IMR-90 (cell line): ENCODE results near the gene GNB1L. TPM values are rescaled to one million over a fixed set of nuclear protein-coding genes. Genes with fewer than 3 reads are reported as not detected.

Experiments used
- ATAC-seq: fragments of 200-7000 bp; cut with Tn5 transposase; 2 replicates; pipeline ENCODE4 v1.9.1; 2020; ENCODE audit warnings: low read depth, mild to moderate bottlenecking, moderate library complexity
- BruUV-seq: library from RNA; stranded (reverse); fragments of 400-500 nt; replicated peaks from 2 replicates; lab custom pipeline; 2021; lab: Mats Ljungman, UMichigan
- CTCF ChIA-PET: fragments of 300-600 bp; formaldehyde crosslinking; extraction: SDS; loops from one replicate; lab custom pipeline; 2021; ENCODE audit warnings: antibody characterized with exemption; lab: Yijun Ruan, JAX
- POLR2A ChIA-PET: fragments of 300-600 bp; sonication (Branson Sonifier 250); formaldehyde crosslinking; loops from one replicate; lab custom pipeline; 2022; ENCODE audit warnings: antibody characterized with exemption; ENCODE audit not compliant: unreplicated experiment; lab: Charles Lee
- DNase-seq: peaks from one replicate; pipeline ENCODE4 v3.0.0; 2013
- H2AFZ ChIP-seq: replicated peaks from 2 replicates; pipeline ENCODE3; 2013; ENCODE audit warnings: low read length, mild to moderate bottlenecking; ENCODE audit not compliant: poor library complexity
- H2AK5ac ChIP-seq: 2 replicates; pipeline ENCODE4 v1.6.1; 2013; ENCODE audit warnings: low read depth, low read length, inconsistent platforms
- H2AK9ac ChIP-seq: replicated peaks from 2 replicates; pipeline ENCODE3; 2013; ENCODE audit warnings: mild to moderate bottlenecking, low read depth, low read length, moderate library complexity; ENCODE audit not compliant: poor library complexity
- H2BK120ac ChIP-seq: 2 replicates; pipeline ENCODE4 v1.6.1; 2013; ENCODE audit warnings: low read depth, low read length, inconsistent platforms
- H2BK15ac ChIP-seq: 3 replicates; pipeline ENCODE4 v1.6.1; 2013; ENCODE audit warnings: low read depth, low read length, inconsistent platforms
- H2BK20ac ChIP-seq: 2 replicates; pipeline ENCODE4 v1.6.1; 2013; ENCODE audit warnings: low read depth, mild to moderate bottlenecking, inconsistent platforms, low read length, moderate library complexity
- H2BK5ac ChIP-seq: 2 replicates; pipeline ENCODE4 v1.6.1; 2013; ENCODE audit warnings: mild to moderate bottlenecking, low read depth, low read length, inconsistent platforms; ENCODE audit not compliant: poor library complexity, severe bottlenecking
- H3K14ac ChIP-seq: replicated peaks from 2 replicates; pipeline ENCODE4 v1.6.1; 2013; ENCODE audit warnings: low read depth, low read length, inconsistent platforms
- H3K18ac ChIP-seq: 2 replicates; pipeline ENCODE4 v1.6.1; 2013; ENCODE audit warnings: low read depth, low read length, control low read depth
- H3K23ac ChIP-seq: 2 replicates; pipeline ENCODE4 v1.6.1; 2013; ENCODE audit warnings: low read depth, low read length, inconsistent platforms
- H3K27ac ChIP-seq: 2 replicates; pipeline ENCODE4 v1.5.1; 2013; ENCODE audit warnings: mild to moderate bottlenecking, control low read depth, low read length; ENCODE audit not compliant: insufficient read depth
- H3K27me3 ChIP-seq: 2 replicates; pipeline ENCODE4 v1.6.1; 2013; ENCODE audit warnings: low read length; ENCODE audit not compliant: control insufficient read depth, insufficient read depth
- H3K36me3 ChIP-seq: 2 replicates; pipeline ENCODE4 v1.6.1; 2013; ENCODE audit warnings: low read length, mixed read lengths; ENCODE audit not compliant: control insufficient read depth, insufficient read depth
- H3K4ac ChIP-seq: 2 replicates; pipeline ENCODE4 v1.6.1; 2013; ENCODE audit warnings: low read depth, low read length, inconsistent platforms
- H3K4me1 ChIP-seq: 2 replicates; pipeline ENCODE4 v1.6.1; 2013; ENCODE audit warnings: low read length, mixed read lengths; ENCODE audit not compliant: control insufficient read depth, insufficient read depth
- H3K4me2 ChIP-seq: 2 replicates; pipeline ENCODE4 v1.6.1; 2013; ENCODE audit warnings: low read depth, mild to moderate bottlenecking, control low read depth, low read length, moderate library complexity
- H3K4me3 ChIP-seq: 2 replicates; pipeline ENCODE4 v1.5.1; 2013; ENCODE audit warnings: low read depth, mild to moderate bottlenecking, control low read depth, low read length, moderate library complexity; ENCODE audit not compliant: insufficient read depth
- H3K56ac ChIP-seq: 2 replicates; pipeline ENCODE4 v1.6.1; 2013; ENCODE audit warnings: low read length, inconsistent platforms; ENCODE audit not compliant: insufficient read depth; ENCODE audit errors: extremely low read depth
- H3K79me1 ChIP-seq, 2 experiments: 2 replicates each; pipeline ENCODE4 v1.6.1; 2013; ENCODE audit warnings: low read length in 2 of 2, inconsistent platforms in 1 of 2, low read depth in 1 of 2
- H3K9ac ChIP-seq: 2 replicates; pipeline ENCODE4 v1.6.1; 2013; ENCODE audit warnings: low read depth, low read length, control low read depth
- H3K9me1 ChIP-seq: 2 replicates; pipeline ENCODE4 v1.6.1; 2013; ENCODE audit warnings: low read length, inconsistent platforms; ENCODE audit not compliant: insufficient read depth
- H3K9me3 ChIP-seq: 2 replicates; pipeline ENCODE4 v1.6.1; 2013; ENCODE audit warnings: low read length; ENCODE audit not compliant: control insufficient read depth, insufficient read depth
- H4K20me1 ChIP-seq: 2 replicates; pipeline ENCODE4 v1.6.1; 2013; ENCODE audit warnings: low read length, inconsistent platforms; ENCODE audit not compliant: insufficient read depth
- H4K5ac ChIP-seq: 2 replicates; pipeline ENCODE4 v1.6.1; 2013; ENCODE audit warnings: mild to moderate bottlenecking, low read depth, low read length, control low read depth
- H4K8ac ChIP-seq, 2 experiments: 2 replicates each; pipeline ENCODE4 v1.6.1; 2013; ENCODE audit warnings: low read depth in 2 of 2, low read length in 2 of 2, control low read depth in 1 of 2, inconsistent platforms in 1 of 2
- H4K91ac ChIP-seq: 2 replicates; pipeline ENCODE4 v1.6.1; 2013; ENCODE audit warnings: low read depth, low read length, inconsistent platforms; ENCODE audit not compliant: insufficient read depth
- ELK1 ChIP-seq: fragments of 150-350 bp; IDR thresholded peaks from 2 replicates; pipeline ENCODE4 v1.6.1; 2016; ENCODE audit warnings: low read depth, mild to moderate bottlenecking, low read length, moderate library complexity, borderline replicate concordance
- MAFK ChIP-seq: IDR thresholded peaks from 2 replicates; pipeline ENCODE4 v1.6.1; 2012; ENCODE audit warnings: low read depth, low read length, improper control_type of control experiment
- WGBS, 2 experiments: methylation state at CpG; one replicate each; pipeline versions ENCODE4 v1.1.5 to v1.1.7; 2013; ENCODE audit warnings: missing lambda C conversion rate in 2 of 2; ENCODE audit not compliant: insufficient read length in 1 of 2; ENCODE audit errors: extremely low coverage in 2 of 2; 5-methylcytosine and 5-hydroxymethylcytosine counted together
- dilution Hi-C: fragments of 300-500 bp; cut with HindIII; formaldehyde crosslinking; loops from one replicate; pipeline ENCODE4 v1.14.3; 2018; ENCODE audit warnings: low sequenced_read_pairs; ENCODE audit not compliant: unreplicated experiment
- in situ Hi-C: fragments of 300-500 bp; cut with MboI; formaldehyde crosslinking; loops from 3 replicates; pipeline ENCODE4 v1.14.3; 2019; ENCODE audit warnings: low sequenced_read_pairs, inconsistent platforms, mixed read lengths
- intact Hi-C: fragments of 100-400 bp; cut with micrococcal nuclease; formaldehyde crosslinking; loops from 2 replicates; pipeline ENCODE4 v1.10.0; 2022
- polyA plus RNA-seq, 3 experiments: library from polyadenylated mRNA; depleted of rRNA; stranded (reverse); fragments of >200 nt; gene quantifications; 2 replicates each; pipeline ENCODE4 v1.2.3, GENCODE V29; 2012; ENCODE audit warnings: low replicate concordance in 1 of 3
- total RNA-seq: library from RNA; depleted of rRNA; stranded (reverse); fragments of >200 nt; gene quantifications from 2 replicates; pipeline ENCODE4 v1.2.3, GENCODE V29; 2012

The GNB1L gene
- total and polyA plus RNA-seq, 2 of the 4 experiments (the other 2 are of a cell fraction) = 2.5 to 4.4 TPM

GRCh38 chr22:19903031-19903430 lies 48.4 kb upstream of the GNB1L start:
- H3K36me3 ChIP-seq = peaks cover 6% of the 10 kb centered on the region
- in situ Hi-C loops = no loop called here
- no peak overlapping the region for H2BK15ac ChIP-seq
- no peak overlapping the region for H4K5ac ChIP-seq
- no peak overlapping the region for H2AK5ac ChIP-seq
- 0 out of 2 replicates have a peak, but pooled peaks cover 2% of the 10 kb centered on the region for H3K9me1 ChIP-seq
- H2BK5ac ChIP-seq = no peak overlapping the region
- ChIA-PET POLR2A (no interaction called here), CTCF (interaction anchor here (2.5 kb wide), 1 partner anchor 172 kb away, joined by 10 read pairs; no protein-coding TSS in a partner anchor)
- DNase-seq (no peak), ATAC-seq (peak; percentile 54)
- H2BK20ac ChIP-seq = no peak overlapping the region
- H2AFZ ChIP-seq = no peak overlapping the region
- no peak overlapping the region for H2BK120ac ChIP-seq
- no peaks in the 10 kb centered on the region for H3K9me3 ChIP-seq
- no peak overlapping the region for H4K91ac ChIP-seq
- H3K27me3 ChIP-seq = no peaks in the 10 kb centered on the region
- H3K14ac ChIP-seq = no peak overlapping the region
- H3K4ac ChIP-seq = no peak overlapping the region
- H3K23ac ChIP-seq = no peak overlapping the region
- no TSS peak for BruUV-seq
- no peak overlapping the region for H3K4me3 ChIP-seq
- WGBS, 2 experiments = 83% methylated on average over 7 of the region's 9 CpGs; no CpG with 5 or more reads in 1 of the 2 experiments
- no peak overlapping the region for H4K8ac ChIP-seq
- TF ChIP-seq MAFK = no peak
- no peak for TF ChIP-seq ELK1
- no peak overlapping the region for H3K27ac ChIP-seq
- peaks cover 7% of the 10 kb centered on the region for H3K4me1 ChIP-seq
- no peak overlapping the region for H3K56ac ChIP-seq
- no peak overlapping the region for H2AK9ac ChIP-seq
- dilution Hi-C loops = no loop called here
- 0 out of 4 replicates have a peak, but pooled peaks cover 0 to 4% of the 10 kb centered on the region in 2 experiments for H3K79me1 ChIP-seq
- no peak overlapping the region for H3K4me2 ChIP-seq
- no peaks in the 10 kb centered on the region for H4K20me1 ChIP-seq
- intact Hi-C loops = no loop called here
- H3K9ac ChIP-seq = no peak overlapping the region
- H3K18ac ChIP-seq = no peak overlapping the region
